Osteocyte (in vitro differentiated cells): Measurements from ENCODE around the gene TNFRSF21. TPM values are rescaled to one million over a fixed set of nuclear protein-coding genes. Genes with fewer than 3 reads are reported as not detected.

Experiments used
- DNase-seq: peaks from one replicate; pipeline ENCODE4 v3.0.0; 2021; ENCODE audit warnings: mixed read lengths; ENCODE audit not compliant: unreplicated experiment; ENCODE audit errors: extremely low spot score
- H3K27ac Mint-ChIP-seq: one replicate; pipeline ENCODE4 v1.8.0; 2021; ENCODE audit warnings: mild to moderate bottlenecking, mixed read lengths; ENCODE audit not compliant: unreplicated experiment
- H3K27me3 Mint-ChIP-seq: one replicate; pipeline ENCODE4 v1.8.0; 2021; ENCODE audit warnings: mixed read lengths; ENCODE audit not compliant: unreplicated experiment
- H3K36me3 Mint-ChIP-seq: one replicate; pipeline ENCODE4 v1.8.0; 2021; ENCODE audit warnings: mixed read lengths; ENCODE audit not compliant: unreplicated experiment
- H3K4me1 Mint-ChIP-seq: one replicate; pipeline ENCODE4 v1.8.0; 2021; ENCODE audit warnings: mixed read lengths; ENCODE audit not compliant: unreplicated experiment
- H3K4me3 Mint-ChIP-seq: one replicate; pipeline ENCODE4 v1.8.0; 2021; ENCODE audit warnings: mild to moderate bottlenecking, moderate library complexity, mixed read lengths; ENCODE audit not compliant: unreplicated experiment
- H3K9me3 Mint-ChIP-seq: one replicate; pipeline ENCODE4 v1.8.0; 2021; ENCODE audit warnings: mixed read lengths; ENCODE audit not compliant: unreplicated experiment
- total RNA-seq: library from RNA; stranded (reverse); gene quantifications from 2 replicates; pipeline ENCODE4 v1.2.1, GENCODE V29; 2021
- TF ChIP-seq, protein P1 (sequence below): fragments of 200-600 bp; sonication (generic); IDR thresholded peaks from 2 replicates; pipeline ENCODE4 v1.5.0; 2021; ENCODE audit warnings: antibody characterized with exemption, mild to moderate bottlenecking, moderate library complexity

The TNFRSF21 gene
- total RNA-seq, 1 donor from 2014 or later: 2.5 TPM

DNA sequence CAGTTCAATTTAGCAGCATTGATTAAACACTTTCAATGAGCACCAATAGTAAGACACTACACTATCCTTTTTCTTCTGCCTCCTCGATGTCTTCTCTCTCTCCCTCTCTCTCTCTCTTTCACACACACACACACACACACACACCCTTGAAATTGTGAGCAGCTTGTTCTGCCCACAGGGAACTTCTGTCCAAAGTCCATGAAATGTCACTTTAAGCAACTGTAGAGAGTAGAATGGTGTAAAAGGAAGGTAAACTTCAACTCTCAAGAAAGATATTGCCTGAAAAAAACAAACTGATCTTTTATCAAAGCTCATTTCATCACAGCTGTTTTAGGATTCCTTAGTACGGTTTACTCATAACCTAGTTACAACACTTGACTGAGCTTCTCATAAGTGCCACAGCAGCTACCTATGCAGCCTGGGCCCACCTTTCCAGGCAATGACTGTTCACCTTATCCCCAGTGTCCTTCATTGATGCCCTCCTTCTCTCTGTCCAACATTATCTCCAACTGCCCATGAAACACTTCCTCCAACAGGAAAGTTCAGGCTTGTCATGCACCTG is 107.0 kb downstream of the TNFRSF21 start:
- Mint-ChIP-seq H3K36me3 (peaks cover 2% of the 10 kb centered on the region), H3K27me3 (peaks cover 18% of the 10 kb centered on the region), H3K4me3 (no peak overlapping the region), H3K9me3 (peaks cover 4% of the 10 kb centered on the region), H3K27ac (no peak overlapping the region), H3K4me1 (no peaks in the 10 kb centered on the region)
- TF ChIP-seq, protein P1, sequence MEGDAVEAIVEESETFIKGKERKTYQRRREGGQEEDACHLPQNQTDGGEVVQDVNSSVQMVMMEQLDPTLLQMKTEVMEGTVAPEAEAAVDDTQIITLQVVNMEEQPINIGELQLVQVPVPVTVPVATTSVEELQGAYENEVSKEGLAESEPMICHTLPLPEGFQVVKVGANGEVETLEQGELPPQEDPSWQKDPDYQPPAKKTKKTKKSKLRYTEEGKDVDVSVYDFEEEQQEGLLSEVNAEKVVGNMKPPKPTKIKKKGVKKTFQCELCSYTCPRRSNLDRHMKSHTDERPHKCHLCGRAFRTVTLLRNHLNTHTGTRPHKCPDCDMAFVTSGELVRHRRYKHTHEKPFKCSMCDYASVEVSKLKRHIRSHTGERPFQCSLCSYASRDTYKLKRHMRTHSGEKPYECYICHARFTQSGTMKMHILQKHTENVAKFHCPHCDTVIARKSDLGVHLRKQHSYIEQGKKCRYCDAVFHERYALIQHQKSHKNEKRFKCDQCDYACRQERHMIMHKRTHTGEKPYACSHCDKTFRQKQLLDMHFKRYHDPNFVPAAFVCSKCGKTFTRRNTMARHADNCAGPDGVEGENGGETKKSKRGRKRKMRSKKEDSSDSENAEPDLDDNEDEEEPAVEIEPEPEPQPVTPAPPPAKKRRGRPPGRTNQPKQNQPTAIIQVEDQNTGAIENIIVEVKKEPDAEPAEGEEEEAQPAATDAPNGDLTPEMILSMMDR: no peak
- DNase-seq: no peak

DNA sequence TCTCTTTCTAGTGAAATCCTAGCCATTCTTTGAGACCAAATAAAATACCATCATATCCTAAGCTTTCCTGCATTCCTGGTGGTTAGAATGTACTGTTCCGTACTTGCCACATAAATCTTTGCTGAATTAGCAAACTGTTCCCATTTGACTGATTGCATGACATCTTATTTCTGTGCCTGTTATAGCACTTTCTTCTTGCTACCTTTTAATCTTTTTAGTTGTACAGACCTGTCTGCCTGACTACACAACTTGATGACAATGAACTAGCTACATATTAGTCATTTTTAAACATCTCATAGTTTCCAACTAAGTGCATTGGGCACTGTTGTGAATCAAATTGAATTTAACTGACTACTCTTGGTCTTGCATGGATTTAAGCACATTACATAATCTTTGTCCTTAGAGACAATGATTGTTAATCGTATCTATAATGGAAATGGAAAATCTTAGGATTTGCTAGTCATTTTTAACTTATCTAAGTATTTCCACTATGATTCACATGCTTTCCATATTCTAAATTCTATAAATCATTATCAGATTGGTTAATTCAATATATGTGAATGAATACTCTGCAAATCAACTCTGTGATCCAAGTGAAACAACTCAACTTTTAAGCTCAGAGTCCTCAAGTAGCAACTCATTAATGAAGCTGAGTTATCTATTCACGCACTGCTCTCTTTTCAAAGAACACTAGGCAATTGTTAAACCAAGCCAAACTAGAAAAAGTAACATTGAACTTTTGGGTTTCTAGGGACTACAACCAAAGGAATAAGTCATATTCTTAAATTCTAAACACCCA is 109.0 kb downstream of the TNFRSF21 start:
- Mint-ChIP-seq H3K36me3 (peaks cover 2% of the 10 kb centered on the region), H3K27me3 (peaks cover 15% of the 10 kb centered on the region), H3K9me3 (peaks cover 4% of the 10 kb centered on the region), H3K4me3 (no peak overlapping the region), H3K27ac (no peak overlapping the region), H3K4me1 (peaks cover under 1% of the 10 kb centered on the region)
- DNase-seq: no peak
- TF ChIP-seq, protein P1: no peak

DNA sequence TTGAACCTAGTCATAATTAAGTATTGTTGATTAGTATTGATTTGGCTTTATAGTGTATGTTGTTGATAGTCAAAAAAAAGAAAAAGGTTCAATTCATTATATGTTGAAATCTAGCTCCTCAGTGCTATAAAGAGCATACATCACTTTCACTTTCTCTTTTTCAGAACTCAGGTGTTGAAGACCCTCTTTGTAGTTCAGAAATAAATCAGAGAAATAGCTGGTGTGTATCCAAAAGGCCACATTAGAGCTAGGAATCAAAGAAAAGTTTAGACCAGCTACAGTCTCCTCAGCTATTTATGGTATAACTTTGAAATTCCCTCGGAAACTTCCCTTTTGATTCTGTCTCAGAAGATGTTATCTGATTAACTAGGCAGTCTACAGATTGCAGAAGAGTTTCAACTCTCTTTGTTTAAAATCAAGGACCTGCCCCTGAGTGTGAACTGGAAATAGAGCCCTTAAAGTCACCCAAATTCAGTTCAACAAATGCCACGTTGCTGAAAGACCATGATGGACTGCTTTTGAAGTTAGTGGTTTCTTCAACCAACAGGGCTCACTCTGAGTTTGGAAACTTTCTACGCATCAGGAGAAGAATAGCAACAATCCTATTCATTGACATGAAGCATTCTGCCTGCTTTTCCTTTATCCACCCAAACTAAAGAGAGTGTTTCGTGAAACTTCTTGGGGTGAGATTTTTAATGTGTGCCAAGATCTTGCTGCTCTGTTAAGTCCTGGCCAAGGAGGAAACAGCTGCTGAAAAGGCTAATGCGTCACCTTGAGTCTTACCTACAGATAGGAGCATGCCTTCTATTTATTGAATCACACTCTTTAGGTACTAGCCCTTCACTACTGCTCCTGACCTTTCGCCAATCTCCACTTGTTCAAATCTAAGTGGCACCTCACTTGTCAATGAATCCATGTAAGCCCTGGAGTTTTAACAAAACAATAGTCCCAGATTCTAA is 111.7 kb downstream of the TNFRSF21 start:
- Mint-ChIP-seq H3K27ac (no peak overlapping the region), H3K4me1 (peaks cover 12% of the 10 kb centered on the region), H3K4me3 (no peak overlapping the region), H3K27me3 (peaks cover 13% of the 10 kb centered on the region), H3K36me3 (peaks cover 2% of the 10 kb centered on the region), H3K9me3 (peaks cover 4% of the 10 kb centered on the region)
- TF ChIP-seq, protein P1: no peak
- no peak for DNase-seq

DNA sequence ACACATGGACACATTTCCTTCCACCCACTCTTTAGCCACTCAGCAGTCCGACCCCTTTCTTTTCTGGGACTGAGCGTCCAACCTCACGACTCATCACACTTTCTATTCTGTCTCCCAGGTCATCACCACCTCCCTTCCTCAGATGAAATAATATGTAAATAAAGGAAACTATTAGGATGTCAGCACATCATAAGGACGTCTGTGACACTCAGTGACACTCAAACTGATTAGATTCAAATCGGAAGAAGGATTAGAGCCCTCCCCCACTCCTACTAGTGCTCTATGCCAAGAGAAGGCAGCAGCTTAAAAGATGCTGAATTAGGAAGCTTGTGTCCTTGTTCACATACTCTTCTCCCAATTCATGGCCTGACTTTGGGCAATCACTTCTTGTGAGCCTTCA is 113.6 kb downstream of the TNFRSF21 start:
- no peak overlapping the region for H3K4me3 Mint-ChIP-seq

More for the DNA sequence above, 113.6 kb downstream of the TNFRSF21 start:
- DNase-seq: no peak
- TF ChIP-seq, protein P1: no peak
- Mint-ChIP-seq H3K27ac (no peak overlapping the region), H3K27me3 (peaks cover 9% of the 10 kb centered on the region), H3K36me3 (peaks cover 2% of the 10 kb centered on the region), H3K9me3 (peaks cover 4% of the 10 kb centered on the region), H3K4me1 (peaks cover 12% of the 10 kb centered on the region)
